AG04450 (cell line): ENCODE measurements around the gene BMPER. TPM values are rescaled to one million over a fixed set of nuclear protein-coding genes. Genes with fewer than 3 reads are reported as not detected.

Experiments
- CTCF ChIA-PET: fragments of 300-600, 350-600 bp; formaldehyde crosslinking; extraction: SDS; loops from one replicate; lab custom pipeline; 2022; ENCODE audit warnings: antibody characterized with exemption, inconsistent platforms; lab: Charles Lee
- POLR2A ChIA-PET: fragments of 350-600 bp; formaldehyde crosslinking; extraction: SDS; loops from one replicate; lab custom pipeline; 2021; ENCODE audit warnings: antibody characterized with exemption, inconsistent platforms; lab: Yijun Ruan, JAX
- DNase-seq: peaks from one replicate; pipeline ENCODE4 v3.0.0-alpha.2; 2011; ENCODE audit warnings: low read depth, low spot score
- H3K27ac ChIP-seq: one replicate; pipeline ENCODE4 v1.5.1; 2012; ENCODE audit warnings: low read depth, low read length, control low read depth
- H3K27me3 ChIP-seq: one replicate; pipeline ENCODE4 v1.6.0; 2012; ENCODE audit warnings: low read length; ENCODE audit not compliant: control insufficient read depth, insufficient read depth
- H3K4me3 ChIP-seq: 2 replicates; pipeline ENCODE4 v1.5.1; 2011; ENCODE audit warnings: mild to moderate bottlenecking, low read depth, low read length, control low read depth
- H3K9me3 ChIP-seq: 2 replicates; pipeline ENCODE4 v1.5.1; 2012; ENCODE audit warnings: low read length; ENCODE audit not compliant: control insufficient read depth, insufficient read depth
- polyA plus RNA-seq: library from polyadenylated mRNA; depleted of rRNA; stranded (reverse); fragments of >200 nt; gene quantifications from 2 replicates; pipeline ENCODE4 v1.2.3, GENCODE V29; 2011
- TF ChIP-seq, protein P1 (sequence below): IDR thresholded peaks from 2 replicates; pipeline ENCODE4 v1.5.1; 2011; ENCODE audit warnings: low read depth, low read length, control low read depth, inconsistent platforms

Gene BMPER
- polyA plus RNA-seq, 1 experiment: 1.1 TPM

DNA sequence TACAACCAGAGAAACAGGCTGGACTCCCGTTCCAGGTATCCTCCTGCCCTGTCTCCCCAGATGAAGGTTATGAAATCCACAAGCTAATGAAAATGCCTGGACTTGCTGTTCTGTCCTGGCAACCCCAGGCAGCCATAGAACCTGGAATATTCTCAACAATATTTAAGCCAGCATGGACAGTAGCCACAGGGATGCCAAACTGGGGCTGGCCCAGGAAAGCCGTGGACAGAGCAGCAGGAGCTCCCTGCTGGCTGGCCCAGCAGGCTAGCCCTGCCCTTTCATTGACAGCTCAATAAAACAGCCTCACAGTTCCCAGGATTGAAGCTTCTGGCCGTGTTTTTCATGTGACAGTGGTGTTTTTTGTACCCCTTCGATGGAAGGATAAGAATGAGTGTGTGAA is 230.6 kb downstream of the BMPER start:
- ChIA-PET POLR2A (no interaction called here), CTCF (interaction anchor here (1.1 to 4.0 kb wide), 8 partner anchors 9 to 205 kb away, joined by 4 to 41 read pairs (median 10); no protein-coding TSS in a partner anchor)
- Histone ChIP-seq H3K27me3 (no peaks in the 10 kb centered on the region), H3K4me3 (no peak overlapping the region), H3K27ac (no peak overlapping the region), H3K9me3 (no peaks in the 10 kb centered on the region)
- TF ChIP-seq, protein P1, sequence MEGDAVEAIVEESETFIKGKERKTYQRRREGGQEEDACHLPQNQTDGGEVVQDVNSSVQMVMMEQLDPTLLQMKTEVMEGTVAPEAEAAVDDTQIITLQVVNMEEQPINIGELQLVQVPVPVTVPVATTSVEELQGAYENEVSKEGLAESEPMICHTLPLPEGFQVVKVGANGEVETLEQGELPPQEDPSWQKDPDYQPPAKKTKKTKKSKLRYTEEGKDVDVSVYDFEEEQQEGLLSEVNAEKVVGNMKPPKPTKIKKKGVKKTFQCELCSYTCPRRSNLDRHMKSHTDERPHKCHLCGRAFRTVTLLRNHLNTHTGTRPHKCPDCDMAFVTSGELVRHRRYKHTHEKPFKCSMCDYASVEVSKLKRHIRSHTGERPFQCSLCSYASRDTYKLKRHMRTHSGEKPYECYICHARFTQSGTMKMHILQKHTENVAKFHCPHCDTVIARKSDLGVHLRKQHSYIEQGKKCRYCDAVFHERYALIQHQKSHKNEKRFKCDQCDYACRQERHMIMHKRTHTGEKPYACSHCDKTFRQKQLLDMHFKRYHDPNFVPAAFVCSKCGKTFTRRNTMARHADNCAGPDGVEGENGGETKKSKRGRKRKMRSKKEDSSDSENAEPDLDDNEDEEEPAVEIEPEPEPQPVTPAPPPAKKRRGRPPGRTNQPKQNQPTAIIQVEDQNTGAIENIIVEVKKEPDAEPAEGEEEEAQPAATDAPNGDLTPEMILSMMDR: no peak
- no peak for DNase-seq

- H3K9me3 ChIP-seq: no peaks in the 10 kb centered on the region
- ChIA-PET POLR2A (no interaction called here), CTCF (interaction anchor here (1.3 kb wide), 1 partner anchor 8 kb away, joined by 5 read pairs; no protein-coding TSS in a partner anchor)
- no peak overlapping the region for H3K4me3 ChIP-seq
- no peaks in the 10 kb centered on the region for H3K27me3 ChIP-seq
- no peak overlapping the region for H3K27ac ChIP-seq
- DNase-seq: no peak
- TF ChIP-seq, protein P1: no peak
These were observed 231.4 kb downstream of the BMPER start for GRCh38 chr7:34136698-34137097.

- Histone ChIP-seq H3K27ac (no peak overlapping the region), H3K9me3 (no peaks in the 10 kb centered on the region), H3K4me3 (no peak overlapping the region), H3K27me3 (no peaks in the 10 kb centered on the region)
- CTCF ChIA-PET: no interaction called here
- TF ChIP-seq, protein P1: no peak
- DNase-seq: no peak
- POLR2A ChIA-PET: no interaction called here
These were observed 231.8 kb downstream of the BMPER start for GRCh38 chr7:34137176-34137575.

DNA sequence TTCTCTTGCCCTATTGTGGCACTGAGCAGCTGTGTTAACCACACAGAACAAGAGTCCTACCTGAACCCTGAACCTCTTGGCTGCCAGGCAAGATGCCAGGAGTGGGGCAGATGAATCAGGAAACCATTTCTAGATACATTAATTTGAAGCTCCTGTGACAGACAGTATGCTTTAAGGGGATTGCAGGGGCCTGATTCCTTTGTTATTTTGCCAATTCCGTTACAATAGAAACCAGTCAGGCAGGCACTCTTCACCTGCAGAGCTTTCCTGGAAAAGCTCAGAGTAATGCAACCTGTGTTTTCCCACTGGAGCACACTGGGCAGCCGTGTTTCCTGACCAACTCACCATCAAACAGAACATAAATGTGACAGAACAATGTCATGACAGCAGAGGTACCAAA is 233.1 kb downstream of the BMPER start:
- Histone ChIP-seq H3K27me3 (no peaks in the 10 kb centered on the region), H3K9me3 (no peaks in the 10 kb centered on the region), H3K4me3 (no peak overlapping the region), H3K27ac (no peak overlapping the region)
- TF ChIP-seq, protein P1: no peak
- no peak for DNase-seq
- ChIA-PET CTCF (no interaction called here), POLR2A (no interaction called here)

DNA sequence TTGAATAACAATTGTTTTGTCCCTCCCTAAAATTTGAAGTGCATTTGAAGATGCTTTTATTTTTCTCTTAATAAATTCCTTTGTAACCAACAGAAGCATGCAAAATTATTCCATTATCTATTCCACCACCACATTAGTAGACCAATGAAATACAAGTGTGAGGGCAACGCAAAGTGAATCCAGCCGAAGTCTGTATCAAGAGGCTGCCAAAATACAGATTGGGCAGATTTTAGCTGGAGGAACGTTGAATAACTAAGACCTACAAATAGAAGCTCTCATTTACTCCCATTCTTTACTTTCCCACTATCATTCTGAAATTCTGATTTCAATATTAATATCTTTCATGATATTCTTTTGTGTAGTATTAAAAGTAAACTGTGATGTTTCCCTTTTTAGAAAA is 233.7 kb downstream of the BMPER start:
- no peaks in the 10 kb centered on the region for H3K9me3 ChIP-seq
- H3K4me3 ChIP-seq: no peak overlapping the region
- ChIA-PET POLR2A (no interaction called here), CTCF (no interaction called here)
- TF ChIP-seq, protein P1: no peak
- no peak for DNase-seq
- H3K27me3 ChIP-seq: no peaks in the 10 kb centered on the region
- H3K27ac ChIP-seq: no peak overlapping the region
